HG03108 (cell line): ENCODE measurements around the gene P3H2.
"Not testable (repeated sequence)": the region's sequence is repeated elsewhere in the genome, so short reads cannot be mapped to it uniquely, and the experiment has no call there.

Experiments used
- ATAC-seq: cut with Tn5 transposase; IDR thresholded peaks from one replicate; pipeline ENCODE4 v1.9.1; 2021; ENCODE audit warnings: moderate library complexity; ENCODE audit not compliant: unreplicated experiment

Gene P3H2

DNA sequence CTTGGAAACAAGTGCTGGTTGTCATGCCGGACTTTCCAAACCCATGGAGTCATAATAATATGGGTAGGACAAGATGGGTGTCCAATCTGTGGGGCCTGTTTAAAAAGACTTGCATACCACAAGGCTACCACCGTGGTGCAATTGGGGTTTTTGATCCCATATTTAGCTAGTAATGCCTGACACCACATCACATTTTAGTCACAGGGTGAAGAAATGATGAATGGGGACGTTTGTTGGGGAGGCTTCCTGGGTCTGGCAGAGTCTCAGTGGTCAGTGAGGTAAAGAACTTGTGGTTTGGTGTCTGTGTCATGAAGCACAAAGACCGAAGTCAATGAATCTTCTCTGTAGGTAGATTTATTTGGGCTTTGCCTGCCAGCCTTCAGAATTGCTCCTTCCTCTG, 31.0 kb downstream of the P3H2 start:
- no peak for ATAC-seq

DNA sequence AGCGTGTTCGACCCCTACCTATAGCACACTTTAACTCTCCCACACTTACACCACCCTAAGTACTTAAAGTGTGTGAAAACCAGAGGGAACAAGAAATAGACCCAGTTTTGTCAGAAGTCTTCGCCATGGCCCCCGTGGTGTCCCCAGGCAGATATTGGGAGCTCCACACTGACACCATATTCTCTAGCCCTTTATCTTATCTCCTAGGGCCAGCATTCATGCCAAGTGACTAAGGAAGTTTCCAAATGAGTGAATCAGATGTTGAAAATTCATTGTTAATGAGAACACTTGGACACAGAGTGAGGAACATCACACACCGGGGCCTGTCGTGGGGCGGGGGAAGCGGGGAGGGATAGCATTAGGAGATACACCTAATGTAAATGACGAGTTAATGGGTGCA, 31.8 kb downstream of the P3H2 start:
- no peak for ATAC-seq

DNA sequence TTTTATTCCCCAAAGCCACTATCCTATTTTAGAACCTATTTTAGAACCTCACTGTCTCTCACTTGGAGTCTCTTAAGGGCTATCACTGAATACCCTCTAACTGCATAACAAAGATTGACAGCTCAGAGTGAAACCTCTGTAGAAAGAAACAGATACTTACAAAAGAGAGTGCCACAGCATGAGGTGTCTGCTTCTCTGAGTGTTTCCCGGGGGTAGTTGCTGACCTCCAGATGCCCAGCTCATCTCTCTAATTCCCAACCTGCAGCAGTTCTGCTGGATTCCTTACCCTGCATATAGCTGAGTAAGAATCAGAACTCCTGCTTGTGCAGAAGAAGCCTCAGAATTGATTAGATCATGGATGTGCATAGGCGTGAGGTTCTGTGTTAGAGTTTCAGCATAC, 34.5 kb downstream of the P3H2 start:
- ATAC-seq, result no peak

DNA sequence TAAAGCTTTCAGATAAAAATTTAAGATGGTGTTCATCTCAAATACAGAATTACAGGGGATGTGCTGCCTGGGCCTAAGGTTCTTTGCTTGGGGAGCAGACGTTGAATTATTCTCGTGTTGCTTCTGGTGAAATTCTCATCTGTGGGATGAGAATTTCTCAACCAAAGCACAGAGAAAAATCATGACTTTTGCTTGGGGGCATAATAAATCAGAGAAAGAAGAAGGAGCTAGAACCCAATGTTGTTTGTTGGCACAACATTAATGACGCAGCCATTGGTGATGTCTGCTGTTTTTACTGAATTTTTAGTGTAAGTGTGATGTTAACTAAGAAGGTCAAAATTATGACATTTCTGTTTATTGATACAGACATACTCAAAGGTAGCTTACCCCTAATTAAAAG, 35.7 kb downstream of the P3H2 start:
- no peak for ATAC-seq

DNA sequence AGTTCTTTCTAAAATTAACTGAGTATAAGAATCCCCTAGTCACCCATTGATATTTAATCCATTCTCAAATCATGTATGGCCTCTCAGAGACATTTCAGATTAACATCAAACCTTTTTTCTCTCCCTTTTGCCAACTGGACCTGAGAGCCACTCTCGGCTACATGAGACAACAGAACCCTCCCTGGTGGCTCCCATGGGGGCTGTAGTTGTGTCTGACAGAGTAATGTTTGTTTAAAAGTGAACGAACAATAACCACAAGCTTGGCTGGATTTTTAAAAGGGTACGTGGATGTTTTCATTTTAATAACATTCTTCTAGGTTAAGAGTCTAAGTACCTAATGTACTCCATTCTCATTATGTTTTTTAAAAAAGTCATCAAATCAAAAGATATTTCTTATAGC, 37.1 kb downstream of the P3H2 start:
- ATAC-seq, result no peak

DNA sequence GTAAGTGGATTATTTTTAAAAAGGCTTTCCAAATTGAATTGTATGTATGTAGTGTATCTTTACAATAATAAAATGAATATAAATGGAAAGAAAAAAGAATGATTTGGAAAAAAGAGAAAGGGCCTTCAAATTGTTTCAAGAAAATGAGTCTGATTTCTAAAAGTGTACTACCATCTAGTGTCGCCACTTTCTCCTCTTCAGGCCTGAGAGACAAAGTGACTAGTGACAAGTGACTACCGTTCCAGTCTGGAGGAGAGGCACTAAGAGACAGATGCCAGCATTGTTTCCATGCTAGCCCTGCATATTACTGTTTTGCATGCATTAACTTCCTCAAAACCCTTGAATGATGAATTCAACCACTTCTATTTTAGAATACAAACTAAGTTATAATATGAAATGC, 39.3 kb downstream of the P3H2 start:
- ATAC-seq, result no peak

DNA sequence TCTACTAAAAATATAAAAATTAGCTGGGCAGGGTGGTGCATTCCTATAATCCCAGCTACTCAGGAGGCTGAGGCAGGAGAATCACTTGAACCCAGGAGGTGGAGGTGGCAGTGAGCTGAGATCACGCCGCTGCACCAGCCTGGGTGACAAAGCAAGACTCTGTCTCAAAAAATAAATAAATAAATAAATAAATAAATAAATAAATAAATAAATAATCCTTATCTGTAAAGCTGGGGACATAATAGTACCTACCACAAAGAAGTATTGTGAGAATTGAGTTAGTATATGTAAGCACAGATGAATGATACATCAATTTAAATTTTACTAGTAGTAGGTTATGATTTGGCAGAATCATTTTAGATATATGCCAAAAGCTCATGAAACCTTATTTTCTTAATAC, 41.5 kb downstream of the P3H2 start:
- not testable (repeated sequence) for ATAC-seq

DNA sequence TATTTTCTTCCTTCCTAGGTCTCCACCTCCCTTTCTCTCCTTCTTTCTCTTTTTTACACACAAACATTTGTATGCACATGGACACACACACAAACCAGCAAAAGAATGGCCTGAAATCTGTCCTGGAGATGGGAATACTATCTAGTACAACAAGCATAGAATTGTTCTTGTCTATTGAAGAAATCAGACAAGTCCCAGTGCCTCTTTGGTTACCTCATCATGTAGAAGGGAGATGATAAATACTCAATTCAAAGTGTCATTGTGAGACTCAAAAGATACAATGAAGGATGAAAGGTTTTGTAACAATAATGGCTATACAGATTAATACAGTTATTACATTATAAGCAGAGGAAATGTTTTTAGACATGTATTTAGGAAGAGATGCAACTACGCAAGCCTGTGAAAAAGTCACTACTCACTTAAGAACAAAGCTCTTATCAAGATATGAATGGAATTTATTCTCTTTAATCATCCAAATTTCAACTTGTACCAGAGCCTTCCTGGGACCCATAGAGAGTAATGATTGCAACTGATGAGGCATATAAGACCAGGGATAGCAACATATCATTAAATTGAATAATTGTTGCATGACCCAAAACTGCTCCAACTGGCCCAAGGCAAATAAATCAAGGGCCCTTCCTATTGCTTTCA, 43.2 kb downstream of the P3H2 start:
- no peak for ATAC-seq

DNA sequence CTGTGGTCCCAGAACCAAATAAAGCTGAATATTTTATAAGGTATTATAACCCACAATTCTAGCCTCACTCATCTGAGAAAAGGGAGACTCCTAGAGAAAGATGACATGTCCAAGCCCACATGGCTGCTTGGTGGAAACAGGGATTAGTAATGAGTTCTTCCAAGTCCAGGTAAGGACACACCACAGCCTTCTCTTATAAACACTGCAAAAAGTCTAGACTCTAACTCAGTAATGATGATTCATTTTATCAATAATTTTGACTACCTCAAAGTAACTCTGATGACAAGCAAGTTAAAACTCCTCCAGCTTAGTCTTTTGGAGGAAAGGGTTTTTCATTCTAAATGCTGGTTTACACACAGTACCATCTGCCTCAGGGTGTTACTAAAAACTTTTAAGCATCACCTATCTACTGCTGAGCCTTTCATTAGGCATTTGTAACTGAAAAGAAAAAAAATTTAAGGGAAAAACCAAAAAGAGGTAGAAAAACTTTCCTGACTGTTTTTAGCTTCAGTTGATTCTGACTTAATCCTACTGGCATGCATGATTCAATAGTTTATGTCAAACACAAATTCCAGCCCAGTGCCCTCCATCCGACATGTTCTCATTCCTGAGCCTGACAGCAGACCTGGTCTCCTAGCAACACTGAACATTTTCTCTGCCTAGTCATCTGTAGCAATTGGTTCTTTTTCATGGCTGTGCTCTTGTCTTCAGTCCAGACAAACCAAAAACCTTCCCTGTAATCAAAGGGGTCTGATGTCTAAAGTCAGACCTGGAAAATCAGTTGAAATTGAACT, 43.9 kb downstream of the P3H2 start:
- ATAC-seq, result no peak

DNA sequence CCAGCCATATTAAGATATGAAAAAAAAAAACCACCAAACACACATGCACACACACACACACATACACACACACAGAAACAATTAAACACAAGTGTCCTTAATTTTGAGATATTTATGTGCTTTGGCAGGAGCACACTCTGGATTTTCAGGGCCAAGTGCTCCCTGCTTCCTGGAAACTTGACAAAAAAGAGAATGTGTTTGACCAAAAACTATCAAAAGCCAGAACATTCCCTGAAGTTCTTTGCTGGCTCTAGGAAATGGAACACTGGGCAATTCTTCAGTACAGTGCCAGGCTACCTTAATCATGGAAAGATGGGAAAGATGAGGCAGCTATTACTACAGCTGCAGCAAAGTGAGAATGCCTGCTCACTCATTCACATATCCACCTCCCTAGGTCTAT, 44.6 kb downstream of the P3H2 start:
- ATAC-seq, result no peak

DNA sequence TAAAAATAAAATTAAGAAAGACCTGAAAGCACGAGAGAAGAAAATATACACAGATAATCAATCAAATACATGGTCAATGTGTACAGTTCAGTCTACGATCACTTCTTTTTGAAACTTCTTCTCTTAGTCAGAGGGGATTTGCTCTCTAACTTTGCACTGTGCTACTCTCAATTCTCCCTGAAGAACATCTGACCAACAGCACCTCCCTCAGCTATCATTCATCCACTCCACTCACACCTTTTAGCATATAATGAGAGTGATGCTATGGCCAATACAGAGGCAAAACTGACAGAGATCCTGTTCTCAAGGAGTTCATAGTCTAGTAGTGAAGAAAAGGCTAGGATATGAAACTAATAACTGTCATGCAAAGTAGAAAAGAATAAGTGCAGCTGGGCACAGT, 45.9 kb downstream of the P3H2 start:
- ATAC-seq, result no peak

DNA sequence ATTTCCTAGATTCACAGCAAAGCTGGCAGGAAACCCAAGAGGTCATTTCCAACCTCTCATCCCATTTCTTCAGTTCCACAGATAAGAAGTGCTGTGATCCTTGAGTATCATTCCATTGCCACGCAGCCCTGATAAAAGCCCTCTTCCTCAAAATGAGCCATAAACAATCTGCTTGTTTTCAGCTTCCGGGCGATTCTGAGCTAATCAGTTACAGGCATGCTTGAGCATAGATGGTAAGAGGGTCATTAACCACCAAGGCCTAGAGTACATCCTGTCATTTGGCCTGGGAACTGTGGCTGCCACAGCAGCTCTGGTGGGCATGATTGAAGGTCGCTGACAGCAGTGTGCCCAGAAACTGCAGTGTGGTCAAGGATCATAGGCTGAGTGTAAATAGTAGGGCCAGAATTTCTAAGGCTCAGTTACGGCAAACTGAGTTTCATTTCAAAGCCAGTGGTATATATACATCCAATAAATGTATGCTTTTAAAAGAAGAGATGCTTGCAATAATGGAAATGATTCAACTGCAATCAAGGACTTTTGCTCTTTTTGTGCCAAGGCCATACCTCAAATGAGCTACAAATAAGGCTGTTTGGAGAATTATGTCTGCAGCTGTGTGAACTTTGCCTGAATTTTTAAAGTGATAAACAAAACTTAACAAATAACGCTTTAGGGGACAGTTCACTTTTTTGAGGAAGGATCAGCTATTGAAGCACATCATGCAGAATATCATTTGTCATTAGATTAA, 47.3 kb downstream of the P3H2 start:
- peak; percentile 66 for ATAC-seq

DNA sequence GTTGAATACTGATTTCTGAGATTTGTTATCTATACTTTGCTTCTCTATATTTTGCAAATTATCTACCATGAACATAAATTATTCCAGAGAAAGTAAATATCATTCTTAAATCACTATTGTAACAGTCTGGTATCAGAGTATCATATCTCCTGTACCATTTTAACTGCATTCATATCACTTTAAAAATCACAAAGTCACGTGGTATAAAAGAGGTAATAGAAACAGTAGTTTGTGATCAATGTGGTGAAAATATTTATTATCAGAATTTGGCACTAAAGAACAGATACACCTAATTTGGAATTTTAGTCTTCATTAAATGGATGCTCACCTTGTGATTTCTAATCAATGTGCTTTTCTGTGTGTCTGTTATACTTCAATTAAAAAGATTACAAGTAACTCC, 47.8 kb downstream of the P3H2 start:
- ATAC-seq, result no peak

DNA sequence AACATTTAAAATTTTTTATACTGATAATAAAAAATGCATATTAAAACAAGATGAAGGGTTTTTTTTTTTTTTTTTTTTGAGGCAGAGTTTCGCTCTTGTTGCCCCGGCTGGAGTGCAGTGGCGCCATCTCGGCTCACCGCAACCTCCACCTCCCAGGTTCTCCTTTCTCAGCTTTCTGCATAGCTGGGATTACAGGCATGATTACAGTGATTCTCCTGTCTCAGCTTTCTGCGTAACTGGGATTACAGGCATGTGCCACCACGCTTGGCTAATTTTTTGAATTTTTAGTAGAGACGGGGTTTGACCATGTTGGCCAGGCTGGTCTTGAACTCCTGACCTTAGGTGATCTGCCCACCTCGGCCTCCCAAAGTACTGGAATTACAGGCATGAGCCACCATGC, 48.8 kb downstream of the P3H2 start:
- ATAC-seq, result not testable (repeated sequence)

DNA sequence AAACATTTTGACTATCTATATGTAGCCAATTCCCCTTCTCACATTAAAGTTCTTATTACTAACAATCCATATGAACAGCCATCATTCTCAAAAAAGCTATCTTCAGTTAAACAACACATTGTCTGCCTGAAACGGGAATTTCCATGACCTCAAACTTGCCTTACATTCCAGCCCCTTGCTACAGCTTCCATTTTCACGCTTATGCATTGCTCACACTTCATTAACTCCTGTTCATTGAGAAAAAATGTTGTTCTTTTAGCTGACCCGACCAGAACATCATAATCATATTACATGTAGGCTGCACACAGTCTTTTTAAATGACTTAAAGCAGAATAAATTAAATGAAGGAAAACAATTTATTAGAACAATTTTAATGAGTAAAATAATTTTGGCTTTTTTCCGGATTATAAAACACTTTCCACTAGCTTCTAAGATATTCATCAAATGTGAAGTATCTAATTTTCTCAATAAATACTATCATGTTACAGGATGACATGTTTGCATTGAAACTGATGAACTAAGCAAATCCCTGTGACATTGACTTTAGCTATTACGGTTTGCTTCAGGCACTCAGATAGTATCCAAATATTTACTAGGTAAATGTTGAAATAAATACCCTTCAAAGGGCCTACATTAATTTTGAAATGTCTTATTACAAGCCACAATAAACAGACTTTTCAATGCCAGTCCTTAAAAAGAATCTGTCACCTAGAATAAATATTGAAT, 49.9 kb downstream of the P3H2 start:
- ATAC-seq, result no peak

DNA sequence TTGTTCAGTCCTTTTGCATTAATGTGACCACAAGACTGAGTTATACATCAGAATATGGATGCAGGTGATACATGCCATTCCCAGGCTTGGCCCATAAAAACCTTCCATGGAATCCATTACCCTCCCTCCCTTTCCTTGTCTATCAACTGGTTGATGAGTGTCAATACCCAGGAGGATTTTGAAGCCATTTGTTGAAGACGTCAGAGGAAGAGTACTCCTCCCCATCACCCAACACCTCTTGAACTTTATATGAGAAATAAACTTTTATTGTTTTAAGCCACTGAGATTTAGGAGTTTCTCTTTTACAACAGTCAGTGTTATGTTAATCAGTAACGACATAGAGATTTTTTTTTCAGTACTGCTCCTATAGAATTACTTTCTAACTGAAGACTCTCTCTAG, 55.5 kb downstream of the P3H2 start:
- ATAC-seq, result no peak

DNA sequence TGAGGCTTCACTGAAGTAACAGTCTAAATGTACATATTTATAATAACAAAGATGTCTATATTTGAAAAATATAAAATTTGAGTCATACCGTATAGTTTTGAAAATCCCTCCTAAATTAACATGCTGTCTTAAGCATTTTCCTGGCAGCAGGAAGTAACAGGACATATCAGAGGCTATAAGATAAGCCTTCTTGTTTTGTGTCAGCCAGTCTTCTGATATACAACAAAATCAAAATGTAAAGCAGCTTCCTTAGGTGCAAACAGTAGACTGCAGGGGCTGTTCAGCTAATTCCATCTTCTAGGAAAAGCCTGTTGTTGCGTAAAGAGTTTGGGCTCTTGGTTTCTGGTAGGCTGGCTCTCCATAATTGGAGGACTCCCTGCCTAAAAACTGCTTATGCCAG, 56.0 kb downstream of the P3H2 start:
- no peak for ATAC-seq

DNA sequence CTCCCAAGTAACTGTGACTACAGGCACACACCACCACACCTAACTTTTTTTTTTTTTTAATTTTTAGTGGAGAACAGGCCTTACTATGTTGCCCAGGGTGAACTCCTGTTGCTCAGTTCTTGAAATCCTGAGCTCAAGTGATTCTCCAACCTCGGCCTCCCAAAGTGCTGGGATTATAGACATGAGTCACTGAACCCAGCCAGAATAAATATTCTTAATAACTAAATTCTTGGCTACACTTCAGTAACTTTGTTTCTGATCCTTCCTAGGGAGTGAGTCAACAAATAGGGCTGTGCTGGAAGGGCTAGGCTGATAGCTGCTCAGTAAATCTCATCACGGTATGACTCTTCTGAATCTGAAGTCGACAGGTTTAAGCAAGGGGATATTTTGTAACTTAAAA, 56.6 kb downstream of the P3H2 start:
- no peak for ATAC-seq

DNA sequence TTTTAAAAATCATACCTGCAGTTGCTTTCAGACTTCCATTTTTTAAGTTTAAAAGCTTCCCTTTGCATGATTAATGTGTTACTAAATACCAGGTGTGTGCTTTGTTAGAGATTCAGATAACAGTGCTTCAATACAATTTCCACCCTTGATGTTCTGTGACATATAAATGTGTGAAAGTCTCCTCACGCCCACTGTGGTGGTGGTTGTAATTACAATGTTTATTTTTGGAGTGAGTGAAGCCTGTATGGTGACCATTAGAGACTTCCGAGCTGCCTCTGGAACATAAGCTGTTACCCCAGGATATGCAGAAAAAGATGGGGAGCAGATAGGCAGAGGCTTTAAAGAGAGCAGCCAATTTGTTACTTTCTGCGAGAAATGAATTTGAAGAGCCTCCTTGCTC, 57.2 kb downstream of the P3H2 start:
- ATAC-seq, result no peak

DNA sequence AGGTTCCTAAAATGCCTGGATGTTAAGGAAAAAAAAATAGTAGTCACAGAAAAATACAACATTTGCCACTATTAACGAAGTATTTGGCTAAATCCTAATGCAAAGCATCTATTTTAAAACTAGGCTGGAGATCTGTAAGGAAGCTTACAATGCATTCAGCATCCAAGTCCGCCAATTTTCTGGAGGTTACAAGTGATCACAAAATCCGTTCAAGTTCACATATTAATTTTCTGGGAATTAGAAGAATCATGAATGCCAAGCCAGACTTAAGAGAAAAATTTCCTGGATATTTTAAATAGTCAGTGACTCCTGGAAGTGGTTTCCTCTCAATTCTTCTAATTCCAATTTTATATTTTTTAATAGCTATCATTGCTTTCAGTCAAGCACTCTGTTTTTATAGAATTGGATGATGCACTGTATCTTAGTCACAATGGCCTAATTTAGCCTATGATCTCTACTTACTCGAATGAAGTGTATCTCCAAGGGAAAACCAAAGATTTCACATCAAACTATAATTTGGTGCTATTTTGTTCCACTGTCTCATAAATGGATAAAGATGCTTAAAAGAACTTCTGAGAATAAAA, 60.4 kb downstream of the P3H2 start:
- ATAC-seq, result no peak

DNA sequence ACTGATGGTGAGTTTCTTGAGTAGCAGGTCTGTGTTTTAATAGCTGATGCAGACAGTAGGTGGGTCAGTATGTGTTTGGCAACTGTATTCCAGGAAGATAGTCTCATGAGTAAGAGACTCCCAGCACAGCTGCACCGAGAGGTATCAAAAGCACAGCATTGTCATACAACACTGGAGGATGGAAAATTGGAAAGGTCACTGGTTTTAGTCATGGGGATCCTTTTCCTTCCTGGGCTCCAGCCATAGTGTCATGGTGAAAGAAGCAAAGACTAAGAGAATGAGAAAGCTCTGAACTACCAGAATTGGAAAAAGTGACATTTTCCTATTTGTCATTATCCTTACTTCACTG, 61.5 kb downstream of the P3H2 start:
- ATAC-seq, result no peak
